ENCODE data around the gene MUC5AC. TPM values are rescaled to one million over a fixed set of nuclear protein-coding genes. Genes with fewer than 3 reads are reported as not detected.

Gene MUC5AC
- total and polyA plus RNA-seq, 11 donors, result not detected

GRCh38 chr11:1120532-1121330, 37.0 kb upstream of the MUC5AC start:
- DNase-seq (peak in 1 of 5 donors; percentile 20), ATAC-seq (no peak)
- intact Hi-C loops (cut with DNase I), result no loop called here
- peaks cover 0 to 29% (median 0%) of the 10 kb centered on the region in 9 donors for H3K27me3 ChIP-seq
- no peaks in the 10 kb centered on the region for H3K9me3 ChIP-seq
- TF ChIP-seq, protein P1, sequence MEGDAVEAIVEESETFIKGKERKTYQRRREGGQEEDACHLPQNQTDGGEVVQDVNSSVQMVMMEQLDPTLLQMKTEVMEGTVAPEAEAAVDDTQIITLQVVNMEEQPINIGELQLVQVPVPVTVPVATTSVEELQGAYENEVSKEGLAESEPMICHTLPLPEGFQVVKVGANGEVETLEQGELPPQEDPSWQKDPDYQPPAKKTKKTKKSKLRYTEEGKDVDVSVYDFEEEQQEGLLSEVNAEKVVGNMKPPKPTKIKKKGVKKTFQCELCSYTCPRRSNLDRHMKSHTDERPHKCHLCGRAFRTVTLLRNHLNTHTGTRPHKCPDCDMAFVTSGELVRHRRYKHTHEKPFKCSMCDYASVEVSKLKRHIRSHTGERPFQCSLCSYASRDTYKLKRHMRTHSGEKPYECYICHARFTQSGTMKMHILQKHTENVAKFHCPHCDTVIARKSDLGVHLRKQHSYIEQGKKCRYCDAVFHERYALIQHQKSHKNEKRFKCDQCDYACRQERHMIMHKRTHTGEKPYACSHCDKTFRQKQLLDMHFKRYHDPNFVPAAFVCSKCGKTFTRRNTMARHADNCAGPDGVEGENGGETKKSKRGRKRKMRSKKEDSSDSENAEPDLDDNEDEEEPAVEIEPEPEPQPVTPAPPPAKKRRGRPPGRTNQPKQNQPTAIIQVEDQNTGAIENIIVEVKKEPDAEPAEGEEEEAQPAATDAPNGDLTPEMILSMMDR (IDR thresholded peaks at IDR 0.05), result no peak
- no peak for TF ChIP-seq POLR2A (IDR thresholded peaks at IDR 0.05)
- H3K27ac ChIP-seq, result no peak overlapping the region
- no peak overlapping the region for H3K4me3 ChIP-seq
- H3K4me1 ChIP-seq, result no peaks in the 10 kb centered on the region
- no peaks in the 10 kb centered on the region for H3K36me3 ChIP-seq
- 68 to 82% (median 76%) methylated on average over 16 to 27 of the region's 27 CpGs for whole genome bisulfite sequencing, 4 donors

- intact Hi-C loops (cut with DNase I), result no loop called here
- DNase-seq, result peak in 1 of 5 donors; percentile 37
- TF ChIP-seq, protein P1 (IDR thresholded peaks at IDR 0.05), result no peak
- no peak for TF ChIP-seq POLR2A (IDR thresholded peaks at IDR 0.05)
- Histone ChIP-seq H3K36me3 (no peaks in the 10 kb centered on the region), H3K4me3 (no peak overlapping the region), H3K4me1 (no peaks in the 10 kb centered on the region), H3K27ac (no peak overlapping the region), H3K9me3 (no peaks in the 10 kb centered on the region), H3K27me3 (peaks cover 0 to 31% (median 0%) of the 10 kb centered on the region in 9 donors)
- WGBS, 4 donors, result 83 to 89% (median 86%) methylated on average over 6 to 19 of the region's 19 CpGs
- ATAC-seq, result no peak
These were observed 36.4 kb upstream of the MUC5AC start for GRCh38 chr11:1121331-1121812.

GRCh38 chr11:1121813-1122663, 35.7 kb upstream of the MUC5AC start:
- Histone ChIP-seq H3K4me1 (no peaks in the 10 kb centered on the region), H3K4me3 (no peak overlapping the region), H3K27ac (no peak overlapping the region), H3K36me3 (no peaks in the 10 kb centered on the region), H3K27me3 (peaks cover 0 to 38% (median 0%) of the 10 kb centered on the region in 9 donors), H3K9me3 (no peaks in the 10 kb centered on the region)
- intact Hi-C loops (cut with DNase I), result no loop called here
- ATAC-seq (no peak), DNase-seq (peak in 2 of 5 donors; percentile 28 to 41)
- 61 to 71% (median 65%) methylated on average over 15 to 28 of the region's 28 CpGs for WGBS, 4 donors
- TF ChIP-seq, protein P1 (IDR thresholded peaks at IDR 0.05), result no peak
- TF ChIP-seq POLR2A (IDR thresholded peaks at IDR 0.05), result no peak

DNA sequence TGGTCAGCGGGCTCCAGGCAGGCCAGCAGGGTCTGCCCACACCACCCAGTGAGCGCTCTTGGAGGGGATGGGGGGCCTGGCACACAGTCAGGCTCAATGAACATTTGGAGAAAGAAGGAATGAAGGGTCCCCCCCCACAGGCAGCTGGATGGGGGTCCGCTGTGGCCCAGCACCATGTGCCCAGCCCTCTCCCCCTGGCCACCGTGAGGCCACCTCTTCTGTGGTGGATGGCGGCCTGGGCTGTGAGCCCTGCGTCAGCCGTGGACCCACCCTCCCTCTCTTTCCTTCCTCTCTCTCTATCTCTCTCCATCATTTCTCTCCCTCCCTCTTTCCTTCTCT, 35.1 kb upstream of the MUC5AC start:
- WGBS, 4 donors, result 78 to 83% (median 80%) methylated on average over 5 to 7 of the region's 7 CpGs
- Histone ChIP-seq H3K4me3 (no peak overlapping the region), H3K27me3 (peaks cover 0 to 44% (median 0%) of the 10 kb centered on the region in 9 donors), H3K4me1 (no peaks in the 10 kb centered on the region), H3K9me3 (no peaks in the 10 kb centered on the region), H3K27ac (no peak overlapping the region), H3K36me3 (no peaks in the 10 kb centered on the region)
- no peak for DNase-seq
- intact Hi-C loops (cut with DNase I), result no loop called here
- ATAC-seq, result no peak
- TF ChIP-seq, protein P1 (IDR thresholded peaks at IDR 0.05), result no peak
- TF ChIP-seq POLR2A (IDR thresholded peaks at IDR 0.05), result no peak

Data from heart left ventricle (tissue), 16 donors.